Measurements from ENCODE around the gene PODXL2. TPM values are rescaled to one million over a fixed set of nuclear protein-coding genes. Genes with fewer than 3 reads are reported as not detected.

The PODXL2 gene
- total RNA-seq, 4 donors from 2014 or later: 3.2 to 8.8 (median 3.7) TPM

DNA sequence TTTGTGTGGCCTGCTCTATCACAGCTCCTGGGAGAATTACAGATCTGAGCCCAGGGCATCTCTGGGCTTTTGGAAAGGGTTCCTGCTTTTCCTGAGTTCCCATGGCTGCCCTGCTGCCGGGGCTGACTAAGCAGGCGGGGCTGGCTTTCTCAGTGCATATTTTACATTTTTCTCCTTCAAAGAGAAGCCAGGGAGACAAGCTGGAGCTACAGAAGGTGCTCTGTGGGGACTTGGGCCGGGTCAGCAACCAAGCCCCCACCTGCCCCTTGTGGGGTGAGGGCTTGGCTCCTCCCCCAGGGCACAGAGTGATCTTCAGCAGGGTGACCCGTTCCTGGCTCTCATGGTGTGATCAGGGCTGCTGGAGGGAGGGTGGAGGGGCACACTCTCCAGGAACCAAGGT lies 61.1 kb downstream of the PODXL2 start:
- TF ChIP-seq, protein P1, sequence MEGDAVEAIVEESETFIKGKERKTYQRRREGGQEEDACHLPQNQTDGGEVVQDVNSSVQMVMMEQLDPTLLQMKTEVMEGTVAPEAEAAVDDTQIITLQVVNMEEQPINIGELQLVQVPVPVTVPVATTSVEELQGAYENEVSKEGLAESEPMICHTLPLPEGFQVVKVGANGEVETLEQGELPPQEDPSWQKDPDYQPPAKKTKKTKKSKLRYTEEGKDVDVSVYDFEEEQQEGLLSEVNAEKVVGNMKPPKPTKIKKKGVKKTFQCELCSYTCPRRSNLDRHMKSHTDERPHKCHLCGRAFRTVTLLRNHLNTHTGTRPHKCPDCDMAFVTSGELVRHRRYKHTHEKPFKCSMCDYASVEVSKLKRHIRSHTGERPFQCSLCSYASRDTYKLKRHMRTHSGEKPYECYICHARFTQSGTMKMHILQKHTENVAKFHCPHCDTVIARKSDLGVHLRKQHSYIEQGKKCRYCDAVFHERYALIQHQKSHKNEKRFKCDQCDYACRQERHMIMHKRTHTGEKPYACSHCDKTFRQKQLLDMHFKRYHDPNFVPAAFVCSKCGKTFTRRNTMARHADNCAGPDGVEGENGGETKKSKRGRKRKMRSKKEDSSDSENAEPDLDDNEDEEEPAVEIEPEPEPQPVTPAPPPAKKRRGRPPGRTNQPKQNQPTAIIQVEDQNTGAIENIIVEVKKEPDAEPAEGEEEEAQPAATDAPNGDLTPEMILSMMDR (IDR thresholded peaks at IDR 0.05; ENCODE audit: low read depth): no peak

DNA sequence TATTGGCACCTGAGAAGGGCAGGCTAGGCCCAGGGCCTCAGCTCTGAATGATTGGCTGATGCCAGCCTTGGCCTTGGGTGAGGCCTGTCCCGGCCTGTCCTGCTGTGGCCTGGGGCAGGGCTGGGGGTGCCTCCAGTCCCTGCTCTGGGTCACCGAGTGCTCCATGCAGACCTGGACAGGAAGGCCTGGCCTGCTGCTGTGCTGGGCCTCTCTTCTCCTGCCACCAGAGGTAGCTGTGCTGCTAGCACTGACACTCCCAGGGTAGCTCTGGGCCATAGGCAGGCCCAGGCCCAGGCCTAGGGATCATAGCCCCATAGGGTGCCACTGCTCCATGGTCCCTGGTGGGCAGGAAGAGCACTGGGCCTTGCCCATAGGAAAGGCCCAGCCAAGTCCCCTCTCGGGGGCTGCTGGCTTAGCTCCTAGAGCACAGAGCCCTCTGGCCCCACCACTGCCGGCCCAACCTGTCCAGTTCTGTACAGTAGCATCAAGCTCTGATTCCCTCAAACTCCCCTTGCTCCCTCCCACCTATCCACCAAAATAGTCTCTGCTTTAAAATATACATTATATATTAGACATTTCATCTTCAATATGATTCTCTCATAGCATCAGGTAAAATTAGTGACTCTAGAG lies 62.0 kb downstream of the PODXL2 start:
- TF ChIP-seq, protein P1 (IDR thresholded peaks at IDR 0.05; ENCODE audit: low read depth): no peak

DNA sequence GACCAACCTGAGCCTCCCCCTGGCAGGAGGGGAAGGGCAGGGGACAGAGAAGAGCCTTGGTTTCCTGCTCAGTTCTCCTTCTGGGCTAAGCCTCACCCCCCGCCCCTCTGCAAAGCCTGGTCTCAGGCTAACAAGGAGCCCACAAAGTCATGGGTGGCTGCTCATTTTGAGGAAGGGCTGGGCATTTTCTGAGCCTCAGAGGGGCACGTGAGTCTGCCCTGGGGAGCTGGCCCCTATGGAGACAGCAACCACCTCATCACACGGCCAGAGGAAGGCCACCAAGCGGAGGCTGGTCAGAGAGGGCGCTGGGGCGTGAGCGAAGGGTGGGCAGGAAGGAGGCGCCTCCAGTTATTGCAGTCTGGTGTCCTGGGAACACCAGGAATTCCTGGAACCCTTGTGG lies 62.5 kb downstream of the PODXL2 start:
- TF ChIP-seq, protein P1 (IDR thresholded peaks at IDR 0.05; ENCODE audit: low read depth): no peak

DNA sequence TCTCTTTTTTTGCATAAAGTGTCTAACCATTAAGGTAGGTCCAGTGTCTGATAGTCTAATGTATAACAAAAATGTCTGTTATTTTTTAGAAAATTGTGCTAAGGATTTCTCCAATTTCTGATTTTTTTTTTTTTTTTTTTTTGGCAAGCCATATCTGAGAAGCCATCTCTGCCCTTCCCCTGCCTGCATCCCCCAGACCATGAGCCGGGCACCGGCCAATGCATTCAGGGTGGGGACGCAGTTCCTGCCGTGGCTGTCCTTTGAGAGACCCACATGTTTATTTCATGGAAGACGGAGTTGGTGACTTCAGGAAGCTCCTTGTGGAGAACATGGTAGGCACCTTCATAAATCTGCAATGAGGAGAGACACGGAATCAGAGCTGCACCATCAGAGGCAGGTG lies 63.0 kb downstream of the PODXL2 start:
- TF ChIP-seq, protein P1 (IDR thresholded peaks at IDR 0.05; ENCODE audit: low read depth): no peak

DNA sequence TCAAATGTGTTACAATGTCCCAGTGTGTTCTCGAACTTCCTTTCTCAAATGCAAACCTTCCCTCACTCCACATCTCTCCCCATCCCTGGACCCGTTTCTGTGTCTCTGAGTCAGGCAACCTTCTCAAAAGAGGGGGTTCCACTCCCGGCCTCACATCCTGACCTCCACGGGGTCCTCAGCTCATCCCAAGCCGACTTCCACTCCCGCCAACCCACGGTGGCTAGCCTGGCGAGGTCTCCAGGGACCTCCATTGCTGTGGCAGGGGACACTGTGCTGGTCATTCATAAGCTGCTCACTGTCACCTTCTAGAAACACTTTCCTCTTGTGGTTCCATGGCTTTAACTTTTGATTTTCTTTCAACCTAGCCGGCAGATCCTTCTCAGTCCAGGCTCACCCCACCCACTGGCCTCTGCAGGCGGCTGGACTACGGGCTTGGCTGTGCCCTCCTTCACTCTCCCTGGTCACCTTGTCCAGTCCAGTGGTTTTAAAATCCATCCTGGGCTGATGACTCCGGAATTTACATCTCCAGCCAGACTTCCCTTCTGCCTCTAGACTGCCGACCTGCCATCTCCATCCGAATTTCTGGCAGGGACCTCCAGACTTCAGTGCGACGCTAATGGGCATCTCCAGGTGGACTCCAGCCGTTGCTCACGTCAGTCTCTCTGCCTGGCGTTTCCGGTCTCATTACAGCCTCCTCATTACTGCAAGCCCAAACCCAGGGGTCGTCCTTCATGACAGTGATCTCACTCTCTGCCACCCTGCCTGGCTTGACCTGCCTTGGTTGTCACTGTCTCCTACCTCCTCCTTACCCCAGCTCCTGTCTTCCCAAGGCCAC lies 63.7 kb downstream of the PODXL2 start:
- TF ChIP-seq, protein P1 (IDR thresholded peaks at IDR 0.05; ENCODE audit: low read depth): no peak

DNA sequence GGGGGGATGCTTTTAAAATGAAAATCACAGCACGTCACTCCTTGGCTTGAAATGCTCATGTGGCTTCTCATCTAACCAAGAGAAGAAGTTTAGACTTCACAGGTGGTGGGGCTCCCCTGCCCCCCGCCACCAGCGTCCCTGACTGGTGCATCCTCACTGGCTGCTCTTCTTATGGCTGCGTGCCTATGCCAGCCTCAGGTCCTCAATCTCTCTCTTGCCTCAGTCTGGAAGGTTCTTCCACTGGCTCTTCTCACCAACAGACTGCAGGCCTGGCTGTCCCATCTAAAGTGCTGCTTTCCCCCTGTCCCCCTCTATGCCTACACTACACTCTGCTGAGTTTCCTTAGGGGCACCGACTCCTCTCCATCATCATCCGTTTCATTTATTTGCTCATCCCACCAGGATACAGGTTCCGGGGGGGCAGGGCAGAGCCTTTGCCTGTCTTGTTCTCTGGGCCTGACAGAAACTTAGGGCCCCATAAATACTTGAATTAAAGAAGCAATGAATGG lies 64.4 kb downstream of the PODXL2 start:
- TF ChIP-seq, protein P1 (IDR thresholded peaks at IDR 0.05; ENCODE audit: low read depth): no peak

DNA sequence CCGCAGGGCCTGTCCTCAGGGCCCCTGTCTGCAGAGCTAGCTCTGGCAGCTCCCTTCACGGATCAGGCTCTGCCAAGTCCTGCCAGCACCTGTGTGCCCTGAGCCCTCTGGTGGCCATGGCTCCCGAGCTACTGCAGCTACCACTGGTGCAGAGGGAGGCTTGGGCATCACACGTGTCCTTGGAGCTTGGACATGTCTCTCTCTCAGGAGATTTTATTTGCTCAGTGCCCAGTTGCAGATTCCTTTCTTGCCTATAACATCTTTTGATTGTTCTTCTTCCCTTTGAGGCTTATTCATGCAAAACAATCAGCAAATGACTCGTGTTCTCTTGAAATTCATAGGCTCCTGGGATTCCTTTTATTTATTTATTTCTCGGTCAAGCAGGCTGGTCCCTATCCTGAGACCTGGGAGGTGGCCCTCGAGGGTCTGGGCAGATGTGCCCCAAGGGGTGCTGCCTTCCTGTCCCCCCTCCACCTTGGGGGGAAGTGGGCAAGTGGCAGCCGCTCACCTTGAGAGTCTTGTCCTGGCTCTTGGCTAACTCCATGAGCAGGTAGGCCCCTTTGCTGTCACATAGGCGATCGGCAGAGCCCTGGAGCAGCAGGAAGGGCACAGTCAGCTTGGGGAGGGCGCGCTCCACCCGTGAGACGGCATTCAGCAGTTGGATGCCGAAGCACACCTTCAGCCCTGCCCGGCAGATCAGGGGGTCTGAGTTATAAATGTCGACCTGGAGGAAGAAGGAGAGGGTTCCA lies 65.7 kb downstream of the PODXL2 start:
- TF ChIP-seq, protein P1 (IDR thresholded peaks at IDR 0.05; ENCODE audit: low read depth): no peak
